22Rv1 (cell line): Measurements from ENCODE around the gene PLCH2.

ENCODE experiments used
- ZFX ChIP-seq: fragments of 450-650 bp; IDR thresholded peaks from 2 replicates; pipeline ENCODE4 v1.6.1; 2017; ENCODE audit warnings: antibody characterized with exemption, borderline replicate concordance
- TF ChIP-seq, protein P1 (sequence below): fragments of 450-650 bp; IDR thresholded peaks from 2 replicates; pipeline ENCODE4 v1.5.1; 2017; ENCODE audit warnings: mild to moderate bottlenecking

- TF ChIP-seq, protein P1, sequence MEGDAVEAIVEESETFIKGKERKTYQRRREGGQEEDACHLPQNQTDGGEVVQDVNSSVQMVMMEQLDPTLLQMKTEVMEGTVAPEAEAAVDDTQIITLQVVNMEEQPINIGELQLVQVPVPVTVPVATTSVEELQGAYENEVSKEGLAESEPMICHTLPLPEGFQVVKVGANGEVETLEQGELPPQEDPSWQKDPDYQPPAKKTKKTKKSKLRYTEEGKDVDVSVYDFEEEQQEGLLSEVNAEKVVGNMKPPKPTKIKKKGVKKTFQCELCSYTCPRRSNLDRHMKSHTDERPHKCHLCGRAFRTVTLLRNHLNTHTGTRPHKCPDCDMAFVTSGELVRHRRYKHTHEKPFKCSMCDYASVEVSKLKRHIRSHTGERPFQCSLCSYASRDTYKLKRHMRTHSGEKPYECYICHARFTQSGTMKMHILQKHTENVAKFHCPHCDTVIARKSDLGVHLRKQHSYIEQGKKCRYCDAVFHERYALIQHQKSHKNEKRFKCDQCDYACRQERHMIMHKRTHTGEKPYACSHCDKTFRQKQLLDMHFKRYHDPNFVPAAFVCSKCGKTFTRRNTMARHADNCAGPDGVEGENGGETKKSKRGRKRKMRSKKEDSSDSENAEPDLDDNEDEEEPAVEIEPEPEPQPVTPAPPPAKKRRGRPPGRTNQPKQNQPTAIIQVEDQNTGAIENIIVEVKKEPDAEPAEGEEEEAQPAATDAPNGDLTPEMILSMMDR: no peak
- TF ChIP-seq ZFX: no peak
Measured at GRCh38 chr1:2525920-2526823, 50.1 kb downstream of the PLCH2 start, which contains the start of gene PANK4.
